Central memory CD8-positive, alpha-beta T cell (primary cell): ENCODE measurements around the gene ST3GAL3.

ENCODE experiments used
- ATAC-seq: fragments of 150-1000 bp; cut with Tn5 transposase; replicated peaks from 2 replicates; pipeline ENCODE4 v1.10.0; 2022; ENCODE audit warnings: mild to moderate bottlenecking, moderate FRiP score, moderate number of reproducible peaks; ENCODE audit not compliant: poor library complexity, severe bottlenecking; ENCODE audit errors: extremely low read depth
- DNase-seq, 2 donors: peaks; one replicate each; pipeline ENCODE4 v3.0.0; 2021; ENCODE audit warnings: low spot score in 2 of 2
- H3K27ac Mint-ChIP-seq: one replicate; pipeline ENCODE4 v1.8.0; 2022; ENCODE audit warnings: low read depth, mild to moderate bottlenecking, moderate library complexity, mixed read lengths
- H3K27me3 Mint-ChIP-seq: one replicate; pipeline ENCODE4 v1.8.0; 2022; ENCODE audit warnings: mixed read lengths
- H3K36me3 Mint-ChIP-seq: one replicate; pipeline ENCODE4 v1.8.0; 2022; ENCODE audit warnings: mild to moderate bottlenecking, moderate library complexity, mixed read lengths; ENCODE audit not compliant: insufficient read depth
- H3K4me1 Mint-ChIP-seq: one replicate; pipeline ENCODE4 v1.8.0; 2022; ENCODE audit warnings: mixed read lengths
- H3K4me3 Mint-ChIP-seq: one replicate; pipeline ENCODE4 v1.8.0; 2022; ENCODE audit warnings: mild to moderate bottlenecking, moderate library complexity, mixed read lengths
- H3K9me3 Mint-ChIP-seq: one replicate; pipeline ENCODE4 v1.8.0; 2022; ENCODE audit warnings: mixed read lengths

The ST3GAL3 gene

GRCh38 chr1:43951021-43951985 lies 244.0 kb downstream of the ST3GAL3 start:
- DNase-seq = no peak
- Mint-ChIP-seq H3K4me3 (no peak overlapping the region), H3K9me3 (no peaks in the 10 kb centered on the region), H3K4me1 (peaks cover 40% of the 10 kb centered on the region), H3K27ac (no peak overlapping the region), H3K36me3 (peaks cover 8% of the 10 kb centered on the region), H3K27me3 (no peaks in the 10 kb centered on the region)
- ATAC-seq = no peak

GRCh38 chr1:43952731-43953346 lies 245.5 kb downstream of the ST3GAL3 start:
- Mint-ChIP-seq H3K36me3 (peaks cover 4% of the 10 kb centered on the region), H3K9me3 (no peaks in the 10 kb centered on the region), H3K27me3 (no peaks in the 10 kb centered on the region), H3K4me3 (no peak overlapping the region), H3K27ac (no peak overlapping the region), H3K4me1 (peaks cover 38% of the 10 kb centered on the region)
- ATAC-seq (no peak), DNase-seq (no peak)

- H3K27ac Mint-ChIP-seq = no peak overlapping the region
- H3K27me3 Mint-ChIP-seq = no peaks in the 10 kb centered on the region
- no peak overlapping the region for H3K4me3 Mint-ChIP-seq
- peaks cover 4% of the 10 kb centered on the region for H3K36me3 Mint-ChIP-seq
- ATAC-seq = no peak
- H3K4me1 Mint-ChIP-seq = peaks cover 33% of the 10 kb centered on the region
- DNase-seq = no peak
- no peaks in the 10 kb centered on the region for H3K9me3 Mint-ChIP-seq
Measured at GRCh38 chr1:43953361-43953760, 246.0 kb downstream of the ST3GAL3 start.

- ATAC-seq (no peak), DNase-seq (no peak)
- H3K9me3 Mint-ChIP-seq = no peaks in the 10 kb centered on the region
- H3K4me1 Mint-ChIP-seq = peaks cover 26% of the 10 kb centered on the region
- no peak overlapping the region for H3K4me3 Mint-ChIP-seq
- no peaks in the 10 kb centered on the region for H3K27me3 Mint-ChIP-seq
- peaks cover 5% of the 10 kb centered on the region for H3K36me3 Mint-ChIP-seq
- no peak overlapping the region for H3K27ac Mint-ChIP-seq
Measured at GRCh38 chr1:43954036-43954435, 246.7 kb downstream of the ST3GAL3 start.

- ATAC-seq = no peak
- no peak for DNase-seq
- Mint-ChIP-seq H3K4me1 (peaks cover 11% of the 10 kb centered on the region), H3K36me3 (peaks cover 3% of the 10 kb centered on the region), H3K27ac (no peak overlapping the region), H3K4me3 (no peak overlapping the region), H3K9me3 (no peaks in the 10 kb centered on the region), H3K27me3 (no peaks in the 10 kb centered on the region)
Measured at GRCh38 chr1:43956234-43956633, 248.9 kb downstream of the ST3GAL3 start.

GRCh38 chr1:43957407-43958040 lies 250.2 kb downstream of the ST3GAL3 start:
- Mint-ChIP-seq H3K27ac (no peak overlapping the region), H3K27me3 (no peaks in the 10 kb centered on the region), H3K36me3 (peaks cover 6% of the 10 kb centered on the region), H3K4me1 (peaks cover 7% of the 10 kb centered on the region), H3K4me3 (no peak overlapping the region), H3K9me3 (no peaks in the 10 kb centered on the region)
- DNase-seq = no peak
- ATAC-seq = no peak

- H3K36me3 Mint-ChIP-seq = peaks cover 6% of the 10 kb centered on the region
- no peak overlapping the region for H3K27ac Mint-ChIP-seq
- peaks cover 7% of the 10 kb centered on the region for H3K4me1 Mint-ChIP-seq
- no peaks in the 10 kb centered on the region for H3K9me3 Mint-ChIP-seq
- no peaks in the 10 kb centered on the region for H3K27me3 Mint-ChIP-seq
- DNase-seq (no peak), ATAC-seq (no peak)
- no peak overlapping the region for H3K4me3 Mint-ChIP-seq
Measured at GRCh38 chr1:43958351-43959255, 251.3 kb downstream of the ST3GAL3 start.

- Mint-ChIP-seq H3K4me1 (no peaks in the 10 kb centered on the region), H3K27me3 (no peaks in the 10 kb centered on the region), H3K36me3 (peaks cover 6% of the 10 kb centered on the region), H3K4me3 (no peak overlapping the region), H3K27ac (no peak overlapping the region), H3K9me3 (no peaks in the 10 kb centered on the region)
- DNase-seq (no peak), ATAC-seq (no peak)
Measured at GRCh38 chr1:43960798-43961197, 253.5 kb downstream of the ST3GAL3 start.

- Mint-ChIP-seq H3K27ac (no peak overlapping the region), H3K36me3 (peaks cover 6% of the 10 kb centered on the region), H3K4me1 (no peaks in the 10 kb centered on the region), H3K9me3 (no peaks in the 10 kb centered on the region), H3K4me3 (no peak overlapping the region), H3K27me3 (no peaks in the 10 kb centered on the region)
- ATAC-seq (no peak), DNase-seq (no peak)
Measured at GRCh38 chr1:43961692-43962091, 254.4 kb downstream of the ST3GAL3 start.

GRCh38 chr1:43962324-43962723 lies 255.0 kb downstream of the ST3GAL3 start:
- peaks cover 6% of the 10 kb centered on the region for H3K36me3 Mint-ChIP-seq

GRCh38 chr1:43963006-43963405 lies 255.7 kb downstream of the ST3GAL3 start:
- peaks cover 6% of the 10 kb centered on the region for H3K36me3 Mint-ChIP-seq
- H3K4me1 Mint-ChIP-seq = no peaks in the 10 kb centered on the region
- H3K4me3 Mint-ChIP-seq = no peak overlapping the region

More at GRCh38 chr1:43962324-43962723, 255.0 kb downstream of the ST3GAL3 start:
- H3K27ac Mint-ChIP-seq = no peak overlapping the region
- no peak overlapping the region for H3K4me3 Mint-ChIP-seq
- no peak for ATAC-seq
- H3K27me3 Mint-ChIP-seq = no peaks in the 10 kb centered on the region
- H3K9me3 Mint-ChIP-seq = no peaks in the 10 kb centered on the region
- no peak for DNase-seq
- no peaks in the 10 kb centered on the region for H3K4me1 Mint-ChIP-seq

GRCh38 chr1:43963890-43964289 lies 256.6 kb downstream of the ST3GAL3 start:
- H3K9me3 Mint-ChIP-seq = no peaks in the 10 kb centered on the region
- no peaks in the 10 kb centered on the region for H3K27me3 Mint-ChIP-seq

More at GRCh38 chr1:43963006-43963405, 255.7 kb downstream of the ST3GAL3 start:
- H3K27ac Mint-ChIP-seq = no peak overlapping the region
- no peaks in the 10 kb centered on the region for H3K9me3 Mint-ChIP-seq
- H3K27me3 Mint-ChIP-seq = no peaks in the 10 kb centered on the region
- no peak for ATAC-seq
- no peak for DNase-seq

More at GRCh38 chr1:43963890-43964289, 256.6 kb downstream of the ST3GAL3 start:
- no peaks in the 10 kb centered on the region for H3K4me1 Mint-ChIP-seq
- no peak for DNase-seq
- H3K36me3 Mint-ChIP-seq = peaks cover 6% of the 10 kb centered on the region
- no peak overlapping the region for H3K4me3 Mint-ChIP-seq
- no peak overlapping the region for H3K27ac Mint-ChIP-seq
- ATAC-seq = no peak
